MM.1S (cell line): ENCODE data around the gene ANKRD27.
A peak's percentile ranks its signal among the peaks of the same experiment; 100 is the strongest.

ENCODE experiments used
- CTCF ChIP-seq: fragments of 300-600 bp; sonication (generic); IDR thresholded peaks from 2 replicates; pipeline ENCODE4 v1.5.1; 2016; ENCODE audit warnings: antibody characterized with exemption, low read length, mixed read lengths
- EZH2 ChIP-seq: fragments of 300-600 bp; sonication (generic); optimal IDR thresholded peaks from 2 replicates; pipeline ENCODE3; 2017; ENCODE audit warnings: low read depth, mild to moderate bottlenecking, antibody characterized with exemption, low read length, mixed read lengths
- EZH2phosphoT487 ChIP-seq: fragments of 300-600 bp; sonication (generic); IDR thresholded peaks from 2 replicates; pipeline ENCODE4 v1.6.1; 2018; ENCODE audit warnings: antibody characterized with exemption, low read length

GRCh38 chr19:32599736-32600157 lies 75.2 kb downstream of the ANKRD27 start:
- TF ChIP-seq CTCF (peak; percentile 80), EZH2phosphoT487 (no peak), EZH2 (no peak)
